Endothelial cell (in vitro differentiated cells): ENCODE data around the gene PDLIM1. TPM values are rescaled to one million over a fixed set of nuclear protein-coding genes. Genes with fewer than 3 reads are reported as not detected.

ENCODE experiments used
- DNase-seq: peaks from one replicate; pipeline ENCODE4 v3.0.0; 2021; ENCODE audit warnings: low spot score
- H3K27ac Mint-ChIP-seq: one replicate; pipeline ENCODE4 v1.8.0; 2021; ENCODE audit warnings: mixed read lengths, inconsistent platforms; ENCODE audit not compliant: unreplicated experiment
- H3K27me3 Mint-ChIP-seq: one replicate; pipeline ENCODE4 v1.8.0; 2021; ENCODE audit warnings: mild to moderate bottlenecking, moderate library complexity, mixed read lengths, inconsistent platforms; ENCODE audit not compliant: unreplicated experiment
- H3K36me3 Mint-ChIP-seq: one replicate; pipeline ENCODE4 v1.8.0; 2021; ENCODE audit warnings: mild to moderate bottlenecking, low read depth, mixed read lengths, inconsistent platforms; ENCODE audit not compliant: unreplicated experiment
- H3K4me1 Mint-ChIP-seq: one replicate; pipeline ENCODE4 v1.8.0; 2021; ENCODE audit warnings: mild to moderate bottlenecking, mixed read lengths, inconsistent platforms; ENCODE audit not compliant: unreplicated experiment
- H3K4me3 Mint-ChIP-seq: one replicate; pipeline ENCODE4 v1.8.0; 2021; ENCODE audit warnings: mild to moderate bottlenecking, mixed read lengths, inconsistent platforms; ENCODE audit not compliant: unreplicated experiment
- H3K9me3 Mint-ChIP-seq: one replicate; pipeline ENCODE4 v1.8.0; 2021; ENCODE audit warnings: mixed read lengths, inconsistent platforms; ENCODE audit not compliant: unreplicated experiment
- CTCF ChIP-seq: fragments of 200-600 bp; sonication (generic); IDR thresholded peaks from one replicate; pipeline ENCODE4 v1.5.0; 2021; ENCODE audit warnings: antibody characterized with exemption; ENCODE audit not compliant: unreplicated experiment
- total RNA-seq: library from RNA; stranded (reverse); fragmentation: NEBNext Ultra II Directional; extraction: Animal tissue kit (Norgen Biotek cat#: 25700); gene quantifications from one replicate; pipeline ENCODE4 v1.2.1, GENCODE V29; 2021; ENCODE audit not compliant: unreplicated experiment

Gene PDLIM1
- total RNA-seq, 1 donor from 2014 or later = 125 TPM

- Mint-ChIP-seq H3K27ac (no peak overlapping the region), H3K36me3 (peaks cover 3% of the 10 kb centered on the region), H3K4me1 (peaks cover 37% of the 10 kb centered on the region), H3K4me3 (no peak overlapping the region), H3K27me3 (peaks cover 2% of the 10 kb centered on the region), H3K9me3 (no peaks in the 10 kb centered on the region)
- DNase-seq = no peak
- TF ChIP-seq CTCF = no peak
These were observed 15.0 kb downstream of the PDLIM1 start for GRCh38 chr10:95275726-95276366.

- Mint-ChIP-seq H3K36me3 (peaks cover 7% of the 10 kb centered on the region), H3K9me3 (no peaks in the 10 kb centered on the region), H3K27ac (peak overlapping the region; percentile 79), H3K4me1 (peaks cover 37% of the 10 kb centered on the region), H3K4me3 (peak overlapping the region; percentile 38), H3K27me3 (no peaks in the 10 kb centered on the region)
- no peak for TF ChIP-seq CTCF
- DNase-seq = no peak
These were observed 17.1 kb downstream of the PDLIM1 start for GRCh38 chr10:95273393-95274312.

DNA sequence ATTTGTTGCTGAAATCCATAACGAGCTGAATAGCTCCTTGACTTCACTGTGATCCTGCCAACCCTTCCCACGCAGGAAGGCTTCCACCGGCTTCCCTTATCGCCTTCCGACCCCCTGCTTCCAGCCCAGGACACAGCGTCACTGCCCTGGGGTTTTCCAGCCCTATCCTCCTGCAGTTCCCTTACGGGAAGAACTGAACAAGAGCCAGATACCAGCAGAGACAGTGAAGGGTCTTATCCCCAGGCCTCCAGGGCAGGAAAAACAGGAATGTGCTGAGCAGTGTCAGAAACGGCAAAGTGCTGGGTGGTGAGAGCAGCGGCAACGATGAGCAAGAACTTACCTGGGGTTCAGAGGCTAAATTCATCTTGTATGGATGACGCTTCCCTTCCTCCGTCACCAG lies 22.4 kb downstream of the PDLIM1 start:
- no peaks in the 10 kb centered on the region for H3K9me3 Mint-ChIP-seq
- no peak for TF ChIP-seq CTCF
- peaks cover 5% of the 10 kb centered on the region for H3K27me3 Mint-ChIP-seq
- H3K27ac Mint-ChIP-seq = peak overlapping the region; percentile 96
- H3K36me3 Mint-ChIP-seq = peaks cover 10% of the 10 kb centered on the region
- H3K4me3 Mint-ChIP-seq = peak overlapping the region; percentile 40
- peak; percentile 33 for DNase-seq
- H3K4me1 Mint-ChIP-seq = peaks cover 35% of the 10 kb centered on the region

DNA sequence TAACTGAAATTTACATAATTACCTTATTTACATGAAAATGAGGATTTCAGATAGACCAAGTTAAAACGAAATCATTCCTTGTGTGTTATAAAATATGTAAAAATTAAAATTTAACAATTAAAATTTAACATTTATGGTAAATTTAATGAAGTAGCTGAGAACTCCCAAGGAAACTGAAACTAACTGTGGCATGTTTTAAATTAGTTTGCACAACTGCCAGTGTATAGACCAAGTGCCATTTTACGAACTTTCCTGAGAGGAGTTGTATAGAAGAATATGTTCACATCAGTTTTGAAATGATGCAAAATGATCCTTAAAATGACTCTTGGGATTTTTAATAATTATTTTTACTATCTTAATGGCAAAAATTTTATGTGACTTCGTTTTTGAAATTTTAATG lies 23.6 kb downstream of the PDLIM1 start:
- Mint-ChIP-seq H3K36me3 (peaks cover 18% of the 10 kb centered on the region), H3K4me3 (no peak overlapping the region), H3K4me1 (peaks cover 34% of the 10 kb centered on the region), H3K27me3 (peaks cover 7% of the 10 kb centered on the region), H3K9me3 (no peaks in the 10 kb centered on the region), H3K27ac (no peak overlapping the region)
- no peak for TF ChIP-seq CTCF
- DNase-seq = no peak

GRCh38 chr10:95266674-95267095 lies 24.1 kb downstream of the PDLIM1 start:
- Mint-ChIP-seq H3K27ac (peak overlapping the region; percentile 96), H3K36me3 (peaks cover 21% of the 10 kb centered on the region), H3K9me3 (no peaks in the 10 kb centered on the region), H3K27me3 (peaks cover 7% of the 10 kb centered on the region), H3K4me1 (peaks cover 34% of the 10 kb centered on the region), H3K4me3 (no peak overlapping the region)
- DNase-seq = no peak
- TF ChIP-seq CTCF = no peak
